LNCaP clone FGC (cell line): ENCODE results near the gene OR6N2.
A peak's percentile ranks its signal among the peaks of the same experiment; 100 is the strongest.

Source experiments
- DNase-seq: peaks from one replicate; pipeline ENCODE4 v3.0.0-alpha.2; 2011; ENCODE audit warnings: low read depth
- H3K4me3 ChIP-seq: 2 replicates; pipeline ENCODE4 v1.5.1; 2011; ENCODE audit warnings: mild to moderate bottlenecking, low read depth, low read length, control low read depth
- TF ChIP-seq, protein P1 (sequence below): IDR thresholded peaks from 2 replicates; pipeline ENCODE4 v1.5.1; 2012; ENCODE audit warnings: mild to moderate bottlenecking; ENCODE audit not compliant: control insufficient read depth, insufficient read depth; ENCODE audit errors: extremely low read depth

OR6N2 gene

DNA sequence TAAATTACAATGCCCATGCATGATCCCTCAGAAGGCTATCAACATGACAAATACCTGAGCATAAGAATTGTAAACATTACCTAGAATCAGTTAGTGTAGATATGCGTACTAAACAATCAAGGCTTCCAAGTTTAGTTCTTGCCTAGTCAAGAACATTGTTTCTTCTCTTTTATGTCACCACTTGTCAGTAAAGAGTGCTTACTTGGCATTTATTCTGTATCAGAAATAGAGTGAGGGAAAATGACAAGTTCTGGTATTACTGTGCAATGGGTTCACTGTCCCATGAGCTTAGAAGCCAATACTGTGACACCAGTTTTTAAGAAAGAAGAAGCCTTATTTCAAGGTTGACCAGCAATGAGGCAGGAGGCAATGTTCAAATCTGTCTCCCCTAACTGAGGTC is 22.7 kb upstream of the OR6N2 start:
- H3K4me3 ChIP-seq = no peak overlapping the region
- TF ChIP-seq, protein P1, sequence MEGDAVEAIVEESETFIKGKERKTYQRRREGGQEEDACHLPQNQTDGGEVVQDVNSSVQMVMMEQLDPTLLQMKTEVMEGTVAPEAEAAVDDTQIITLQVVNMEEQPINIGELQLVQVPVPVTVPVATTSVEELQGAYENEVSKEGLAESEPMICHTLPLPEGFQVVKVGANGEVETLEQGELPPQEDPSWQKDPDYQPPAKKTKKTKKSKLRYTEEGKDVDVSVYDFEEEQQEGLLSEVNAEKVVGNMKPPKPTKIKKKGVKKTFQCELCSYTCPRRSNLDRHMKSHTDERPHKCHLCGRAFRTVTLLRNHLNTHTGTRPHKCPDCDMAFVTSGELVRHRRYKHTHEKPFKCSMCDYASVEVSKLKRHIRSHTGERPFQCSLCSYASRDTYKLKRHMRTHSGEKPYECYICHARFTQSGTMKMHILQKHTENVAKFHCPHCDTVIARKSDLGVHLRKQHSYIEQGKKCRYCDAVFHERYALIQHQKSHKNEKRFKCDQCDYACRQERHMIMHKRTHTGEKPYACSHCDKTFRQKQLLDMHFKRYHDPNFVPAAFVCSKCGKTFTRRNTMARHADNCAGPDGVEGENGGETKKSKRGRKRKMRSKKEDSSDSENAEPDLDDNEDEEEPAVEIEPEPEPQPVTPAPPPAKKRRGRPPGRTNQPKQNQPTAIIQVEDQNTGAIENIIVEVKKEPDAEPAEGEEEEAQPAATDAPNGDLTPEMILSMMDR = no peak
- DNase-seq = no peak

DNA sequence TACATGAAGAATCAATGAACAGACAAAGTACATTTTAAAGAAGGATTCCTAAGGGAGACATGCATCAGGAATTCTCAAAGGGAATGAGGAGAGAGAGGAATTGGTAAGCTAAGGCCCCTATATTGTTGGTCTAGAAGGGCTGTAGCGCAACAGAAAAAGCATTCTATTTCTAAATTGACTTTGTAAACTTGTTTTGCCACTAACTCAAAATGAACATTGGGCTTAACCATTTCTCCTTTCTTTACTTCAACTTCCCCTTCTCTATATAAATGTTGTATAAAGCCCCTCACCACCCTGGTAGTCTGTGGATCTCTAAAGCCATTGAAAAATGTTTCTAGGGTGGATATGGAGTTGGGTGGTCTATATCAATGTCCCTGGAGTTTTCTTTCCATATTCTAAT is 20.4 kb upstream of the OR6N2 start:
- TF ChIP-seq, protein P1 = no peak
- no peak for DNase-seq
- H3K4me3 ChIP-seq = no peak overlapping the region

GRCh38 chr1:158800526-158800925 is 19.5 kb upstream of the OR6N2 start:
- TF ChIP-seq, protein P1 = no peak
- no peak overlapping the region for H3K4me3 ChIP-seq
- DNase-seq = no peak

DNA sequence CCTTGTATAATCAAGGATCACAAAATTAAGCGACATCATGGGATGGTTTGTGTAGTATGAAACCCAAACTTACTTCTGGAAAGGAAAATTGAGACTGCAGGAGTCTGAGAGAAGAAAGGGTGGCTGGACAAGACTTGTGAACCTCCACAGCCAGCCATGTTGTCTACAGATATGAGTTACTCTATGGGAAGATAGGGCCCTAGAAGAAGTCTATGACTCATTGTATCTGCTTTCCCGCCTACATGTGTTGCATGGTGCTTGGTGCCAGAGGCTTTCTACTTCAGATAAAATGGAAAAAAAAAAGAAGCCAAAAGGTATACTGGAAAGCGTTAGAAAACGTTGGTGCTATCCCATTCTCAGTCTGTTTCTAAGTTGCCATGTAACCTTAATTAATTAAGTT is 18.7 kb upstream of the OR6N2 start:
- no peak for DNase-seq
- TF ChIP-seq, protein P1 = no peak
- no peak overlapping the region for H3K4me3 ChIP-seq

DNA sequence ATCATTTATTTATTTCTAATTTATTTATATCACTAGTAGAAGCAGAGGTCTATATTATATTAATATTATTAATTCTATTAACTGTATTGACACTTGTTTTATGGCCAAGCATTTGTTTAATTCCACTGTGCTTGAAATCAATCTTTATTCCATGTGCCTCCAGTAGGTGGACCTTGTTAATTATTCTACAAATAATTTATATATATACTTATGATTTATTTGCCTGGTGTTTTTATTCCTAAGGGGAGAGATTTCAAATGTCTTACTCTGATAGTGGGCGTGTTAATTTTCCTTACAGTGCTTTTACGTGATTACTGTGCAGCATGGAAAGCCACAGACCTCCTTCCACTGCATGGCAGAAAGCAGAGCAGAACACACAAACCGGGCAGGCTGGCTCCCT is 17.5 kb upstream of the OR6N2 start:
- no peak overlapping the region for H3K4me3 ChIP-seq
- TF ChIP-seq, protein P1 = peak; percentile 29; the same call in 1 of the 2 replicates
- no peak for DNase-seq

GRCh38 chr1:158794247-158794646 is 13.2 kb upstream of the OR6N2 start:
- DNase-seq = no peak
- no peak overlapping the region for H3K4me3 ChIP-seq
- TF ChIP-seq, protein P1 = no peak

GRCh38 chr1:158793604-158794003 is 12.6 kb upstream of the OR6N2 start:
- DNase-seq = no peak
- TF ChIP-seq, protein P1 = peak; percentile 53
- H3K4me3 ChIP-seq = no peak overlapping the region
